Liver (tissue), 3 donors: ENCODE data around the gene NET1.

Source experiments
- FOXA1 ChIP-seq: IDR thresholded peaks from 2 replicates; pipeline ENCODE4 v1.6.1; 2016; ENCODE audit warnings: antibody characterized with exemption
- GABPA ChIP-seq, 2 donors: IDR thresholded peaks in 1 of 2; conservative IDR thresholded peaks in 1 of 2; 2 replicates each; pipeline ENCODE4 v1.6.1; 2016; ENCODE audit warnings: antibody characterized with exemption in 2 of 2, mild to moderate bottlenecking in 1 of 2, moderate library complexity in 1 of 2
- HNF4A ChIP-seq, 2 donors: conservative IDR thresholded peaks; 2 replicates each; pipeline ENCODE4 v1.6.1; 2016; ENCODE audit warnings: antibody characterized with exemption in 2 of 2, mild to moderate bottlenecking in 2 of 2
- JUND ChIP-seq, 2 donors: IDR thresholded peaks; 2 replicates each; pipeline ENCODE4 v1.6.1; 2016; ENCODE audit warnings: antibody characterized with exemption in 2 of 2
- RAD21 ChIP-seq, 2 donors: IDR thresholded peaks; 2 replicates each; pipeline ENCODE4 v1.6.1; 2016; ENCODE audit warnings: antibody characterized with exemption in 2 of 2, mild to moderate bottlenecking in 2 of 2
- TF ChIP-seq, protein P1 (sequence below): fragments of 150-350 bp; IDR thresholded peaks from 2 replicates; pipeline ENCODE4 v1.5.1; 2017; ENCODE audit warnings: improper control_type of control experiment, low read depth, low read length; ENCODE audit not compliant: missing input control
- TF ChIP-seq, protein P2 (sequence below): IDR thresholded peaks from 2 replicates; pipeline ENCODE4 v1.6.1; 2016; ENCODE audit warnings: antibody characterized with exemption, mild to moderate bottlenecking
- donor health status: healthy.
- donor health status: healthy.

DNA sequence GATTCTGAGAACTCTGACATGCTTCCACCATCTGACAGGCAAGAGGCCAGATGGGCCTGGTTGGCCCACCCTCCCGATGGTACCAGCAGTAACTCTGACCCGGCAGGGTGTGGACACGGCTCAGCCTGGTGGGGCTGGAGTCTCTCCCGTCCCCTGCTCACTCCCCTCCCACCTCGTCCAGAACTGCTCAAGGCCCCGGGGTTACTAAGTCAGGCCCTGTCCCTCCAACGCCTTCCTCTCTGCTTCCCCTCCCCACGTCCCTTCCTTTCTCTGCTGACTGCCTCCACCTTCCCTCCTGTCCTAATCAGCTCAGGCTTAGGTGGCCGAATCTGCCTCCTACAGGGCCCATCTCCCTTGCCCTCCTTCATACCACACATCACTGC is 74.5 kb downstream of the NET1 start:
- TF ChIP-seq, protein P1, sequence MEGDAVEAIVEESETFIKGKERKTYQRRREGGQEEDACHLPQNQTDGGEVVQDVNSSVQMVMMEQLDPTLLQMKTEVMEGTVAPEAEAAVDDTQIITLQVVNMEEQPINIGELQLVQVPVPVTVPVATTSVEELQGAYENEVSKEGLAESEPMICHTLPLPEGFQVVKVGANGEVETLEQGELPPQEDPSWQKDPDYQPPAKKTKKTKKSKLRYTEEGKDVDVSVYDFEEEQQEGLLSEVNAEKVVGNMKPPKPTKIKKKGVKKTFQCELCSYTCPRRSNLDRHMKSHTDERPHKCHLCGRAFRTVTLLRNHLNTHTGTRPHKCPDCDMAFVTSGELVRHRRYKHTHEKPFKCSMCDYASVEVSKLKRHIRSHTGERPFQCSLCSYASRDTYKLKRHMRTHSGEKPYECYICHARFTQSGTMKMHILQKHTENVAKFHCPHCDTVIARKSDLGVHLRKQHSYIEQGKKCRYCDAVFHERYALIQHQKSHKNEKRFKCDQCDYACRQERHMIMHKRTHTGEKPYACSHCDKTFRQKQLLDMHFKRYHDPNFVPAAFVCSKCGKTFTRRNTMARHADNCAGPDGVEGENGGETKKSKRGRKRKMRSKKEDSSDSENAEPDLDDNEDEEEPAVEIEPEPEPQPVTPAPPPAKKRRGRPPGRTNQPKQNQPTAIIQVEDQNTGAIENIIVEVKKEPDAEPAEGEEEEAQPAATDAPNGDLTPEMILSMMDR = no peak
- TF ChIP-seq, protein P2, sequence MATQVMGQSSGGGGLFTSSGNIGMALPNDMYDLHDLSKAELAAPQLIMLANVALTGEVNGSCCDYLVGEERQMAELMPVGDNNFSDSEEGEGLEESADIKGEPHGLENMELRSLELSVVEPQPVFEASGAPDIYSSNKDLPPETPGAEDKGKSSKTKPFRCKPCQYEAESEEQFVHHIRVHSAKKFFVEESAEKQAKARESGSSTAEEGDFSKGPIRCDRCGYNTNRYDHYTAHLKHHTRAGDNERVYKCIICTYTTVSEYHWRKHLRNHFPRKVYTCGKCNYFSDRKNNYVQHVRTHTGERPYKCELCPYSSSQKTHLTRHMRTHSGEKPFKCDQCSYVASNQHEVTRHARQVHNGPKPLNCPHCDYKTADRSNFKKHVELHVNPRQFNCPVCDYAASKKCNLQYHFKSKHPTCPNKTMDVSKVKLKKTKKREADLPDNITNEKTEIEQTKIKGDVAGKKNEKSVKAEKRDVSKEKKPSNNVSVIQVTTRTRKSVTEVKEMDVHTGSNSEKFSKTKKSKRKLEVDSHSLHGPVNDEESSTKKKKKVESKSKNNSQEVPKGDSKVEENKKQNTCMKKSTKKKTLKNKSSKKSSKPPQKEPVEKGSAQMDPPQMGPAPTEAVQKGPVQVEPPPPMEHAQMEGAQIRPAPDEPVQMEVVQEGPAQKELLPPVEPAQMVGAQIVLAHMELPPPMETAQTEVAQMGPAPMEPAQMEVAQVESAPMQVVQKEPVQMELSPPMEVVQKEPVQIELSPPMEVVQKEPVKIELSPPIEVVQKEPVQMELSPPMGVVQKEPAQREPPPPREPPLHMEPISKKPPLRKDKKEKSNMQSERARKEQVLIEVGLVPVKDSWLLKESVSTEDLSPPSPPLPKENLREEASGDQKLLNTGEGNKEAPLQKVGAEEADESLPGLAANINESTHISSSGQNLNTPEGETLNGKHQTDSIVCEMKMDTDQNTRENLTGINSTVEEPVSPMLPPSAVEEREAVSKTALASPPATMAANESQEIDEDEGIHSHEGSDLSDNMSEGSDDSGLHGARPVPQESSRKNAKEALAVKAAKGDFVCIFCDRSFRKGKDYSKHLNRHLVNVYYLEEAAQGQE = no peak
- TF ChIP-seq GABPA (IDR thresholded peaks at IDR 0.05 in 1 of 2, conservative IDR thresholded peaks at IDR 0.05 in 1 of 2) = no peak
- TF ChIP-seq HNF4A (conservative IDR thresholded peaks at IDR 0.05) = no peak
- no peak for TF ChIP-seq RAD21 (IDR thresholded peaks at IDR 0.05)
- TF ChIP-seq FOXA1 = no peak
- TF ChIP-seq JUND (IDR thresholded peaks at IDR 0.05) = no peak
